Measurements from ENCODE around the gene PRDX5. TPM values are rescaled to one million over a fixed set of nuclear protein-coding genes. Genes with fewer than 3 reads are reported as not detected.

Gene PRDX5
- total RNA-seq, 1 experiment from 2014 or later, result 267 TPM

GRCh38 chr11:64364435-64364834, 46.5 kb downstream of the PRDX5 start:
- H4K20me1 ChIP-seq (ENCODE audit: insufficient read depth), result no peaks in the 10 kb centered on the region
- no TSS peak for BruUV-seq (replicated peaks)
- RAD21 ChIA-PET (ENCODE audit: low non-redundant PET in 1 of 2, low total read pairs in 2 of 2, uncharacterized antibody in 2 of 2, unreplicated experiment in 2 of 2), result no interaction called here
- no peak overlapping the region for H2AFZ ChIP-seq (ENCODE audit: low read depth, low read length, poor library complexity, severe bottlenecking)
- CTCF ChIA-PET, result interaction anchor here (1.5 kb wide), 1 partner anchor 8 kb away, joined by 4 read pairs; no protein-coding TSS in a partner anchor
- TF ChIP-seq RAD21 (IDR thresholded peaks at IDR 0.05; ENCODE audit: low read depth), result no peak
- no peaks in the 10 kb centered on the region for H3K9me3 ChIP-seq (ENCODE audit: control insufficient read depth in 1 of 2, insufficient read depth in 1 of 2, low read depth in 1 of 2, low read length in 2 of 2)
- H3K36me3 ChIP-seq (ENCODE audit: control insufficient read depth in 1 of 2, insufficient read depth in 2 of 2, low read length in 2 of 2), result peaks cover 15 to 63% of the 10 kb centered on the region in 2 experiments
- H3K27ac ChIP-seq (ENCODE audit: low read depth, low read length), result no peak overlapping the region
- H3K4me1 ChIP-seq (ENCODE audit: control insufficient read depth in 1 of 2, insufficient read depth in 2 of 2, low read length in 2 of 2), result peaks cover 5 to 18% of the 10 kb centered on the region in 2 experiments; a peak in 2 of 4 replicates
- POLR2A ChIA-PET, result interaction anchor here (1.0 to 1.6 kb wide), 2 partner anchors 22 to 47 kb away, joined by 3 to 4 read pairs; partner anchors contain the start of genes PRDX5 and TRMT112
- no peak overlapping the region for H3K4me3 ChIP-seq (replicated peaks in 1 of 2; ENCODE audit: low read depth in 1 of 2, low read length in 2 of 2)
- H3K79me2 ChIP-seq (ENCODE audit: insufficient read depth, low read length), result peaks cover 31% of the 10 kb centered on the region; the same call in 1 of the 2 replicates
- H3K27me3 ChIP-seq (ENCODE audit: insufficient read depth, low read length), result no peaks in the 10 kb centered on the region
- DNase-seq (ENCODE audit: low read depth, low spot score) (no peak), ATAC-seq (no peak)
- no peak overlapping the region for H3K9ac ChIP-seq (ENCODE audit: low read length)
- intact Hi-C loops (cut with micrococcal nuclease), result no loop called here
- no peaks in the 10 kb centered on the region for H3K9me2 ChIP-seq (ENCODE audit: insufficient read depth)
- no peak overlapping the region for H3K4me2 ChIP-seq (ENCODE audit: low read length)

DNA sequence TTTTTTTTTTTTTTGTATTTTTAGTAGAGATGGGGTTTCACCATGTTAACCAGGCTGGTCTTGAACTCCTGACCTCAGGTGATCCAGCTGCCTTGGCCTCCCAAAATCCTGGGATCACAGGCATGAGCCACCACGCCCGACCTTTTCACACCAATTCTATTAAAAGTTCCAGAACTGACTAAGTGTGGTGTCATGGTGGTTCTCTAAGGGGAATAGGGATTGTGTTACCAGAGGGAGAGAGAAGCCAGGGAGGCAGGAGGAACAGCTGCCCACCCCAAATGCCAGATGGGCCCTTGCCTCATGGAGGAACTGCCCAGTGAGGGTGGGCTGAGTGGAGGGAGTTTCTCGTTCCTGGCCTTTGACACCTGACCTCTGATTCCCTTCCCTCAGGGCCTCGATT, 47.0 kb downstream of the PRDX5 start:
- no TSS peak for BruUV-seq (replicated peaks)
- no peak overlapping the region for H3K4me3 ChIP-seq (replicated peaks in 1 of 2; ENCODE audit: low read depth in 1 of 2, low read length in 2 of 2)
- no peak for ATAC-seq
- H3K79me2 ChIP-seq (ENCODE audit: insufficient read depth, low read length), result peaks cover 27% of the 10 kb centered on the region; the same call in 1 of the 2 replicates
- H3K36me3 ChIP-seq (ENCODE audit: control insufficient read depth in 1 of 2, insufficient read depth in 2 of 2, low read length in 2 of 2), result peaks cover 18 to 68% of the 10 kb centered on the region in 2 experiments
- RAD21 ChIA-PET (ENCODE audit: low non-redundant PET in 1 of 2, low total read pairs in 2 of 2, uncharacterized antibody in 2 of 2, unreplicated experiment in 2 of 2), result no interaction called here
- intact Hi-C loops (cut with micrococcal nuclease), result no loop called here
- no peaks in the 10 kb centered on the region for H4K20me1 ChIP-seq (ENCODE audit: insufficient read depth)
- H3K4me2 ChIP-seq (ENCODE audit: low read length), result no peak overlapping the region
- no peak for TF ChIP-seq EZH2phosphoT487 (IDR thresholded peaks at IDR 0.05; ENCODE audit: borderline replicate concordance)
- no peak for TF ChIP-seq EZH2 (IDR thresholded peaks at IDR 0.05)
- no peak for TF ChIP-seq RAD21 (IDR thresholded peaks at IDR 0.05; ENCODE audit: low read depth)
- TF ChIP-seq, protein P1, sequence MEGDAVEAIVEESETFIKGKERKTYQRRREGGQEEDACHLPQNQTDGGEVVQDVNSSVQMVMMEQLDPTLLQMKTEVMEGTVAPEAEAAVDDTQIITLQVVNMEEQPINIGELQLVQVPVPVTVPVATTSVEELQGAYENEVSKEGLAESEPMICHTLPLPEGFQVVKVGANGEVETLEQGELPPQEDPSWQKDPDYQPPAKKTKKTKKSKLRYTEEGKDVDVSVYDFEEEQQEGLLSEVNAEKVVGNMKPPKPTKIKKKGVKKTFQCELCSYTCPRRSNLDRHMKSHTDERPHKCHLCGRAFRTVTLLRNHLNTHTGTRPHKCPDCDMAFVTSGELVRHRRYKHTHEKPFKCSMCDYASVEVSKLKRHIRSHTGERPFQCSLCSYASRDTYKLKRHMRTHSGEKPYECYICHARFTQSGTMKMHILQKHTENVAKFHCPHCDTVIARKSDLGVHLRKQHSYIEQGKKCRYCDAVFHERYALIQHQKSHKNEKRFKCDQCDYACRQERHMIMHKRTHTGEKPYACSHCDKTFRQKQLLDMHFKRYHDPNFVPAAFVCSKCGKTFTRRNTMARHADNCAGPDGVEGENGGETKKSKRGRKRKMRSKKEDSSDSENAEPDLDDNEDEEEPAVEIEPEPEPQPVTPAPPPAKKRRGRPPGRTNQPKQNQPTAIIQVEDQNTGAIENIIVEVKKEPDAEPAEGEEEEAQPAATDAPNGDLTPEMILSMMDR (IDR thresholded peaks at IDR 0.05 in 2 of 3, conservative IDR thresholded peaks at IDR 0.05 in 1 of 3; ENCODE audit: borderline replicate concordance in 1 of 3, insufficient read depth in 1 of 3, low read depth in 2 of 3, low read length in 2 of 3), result no peak
- TF ChIP-seq CEBPB (IDR thresholded peaks at IDR 0.05; ENCODE audit: low read depth), result no peak
- no peak for DNase-seq (ENCODE audit: low read depth, low spot score)
- H3K9me2 ChIP-seq (ENCODE audit: insufficient read depth), result no peaks in the 10 kb centered on the region
- H3K9me3 ChIP-seq (ENCODE audit: control insufficient read depth in 1 of 2, insufficient read depth in 1 of 2, low read depth in 1 of 2, low read length in 2 of 2), result no peaks in the 10 kb centered on the region
- POLR2A ChIA-PET, result interaction anchor here (1.0 to 1.6 kb wide), 2 partner anchors 22 to 47 kb away, joined by 3 to 4 read pairs; partner anchors contain the start of genes PRDX5 and TRMT112
- H2AFZ ChIP-seq (ENCODE audit: low read depth, low read length, poor library complexity, severe bottlenecking), result no peak overlapping the region
- H3K4me1 ChIP-seq (ENCODE audit: control insufficient read depth in 1 of 2, insufficient read depth in 2 of 2, low read length in 2 of 2), result peaks cover 5 to 13% of the 10 kb centered on the region in 2 experiments; a peak in 2 of 4 replicates
- CTCF ChIA-PET, result interaction anchor here (2.1 kb wide), 1 partner anchor 8 kb away, joined by 4 read pairs; no protein-coding TSS in a partner anchor
- no peak overlapping the region for H3K27ac ChIP-seq (ENCODE audit: low read depth, low read length)
- H3K27me3 ChIP-seq (ENCODE audit: insufficient read depth, low read length), result no peaks in the 10 kb centered on the region
- no peak overlapping the region for H3K9ac ChIP-seq (ENCODE audit: low read length)

Data from HCT116 (cell line).